ENCODE results near the gene COQ10A. TPM values are rescaled to one million over a fixed set of nuclear protein-coding genes. Genes with fewer than 3 reads are reported as not detected.

COQ10A gene
- total RNA-seq, 1 donor from 2014 or later = 20.3 TPM

GRCh38 chr12:56315249-56315621 is 48.5 kb downstream of the COQ10A start:
- Mint-ChIP-seq H3K9me3 (ENCODE audit: unreplicated experiment) (no peaks in the 10 kb centered on the region), H3K4me1 (ENCODE audit: unreplicated experiment) (peaks cover 4% of the 10 kb centered on the region), H3K27ac (ENCODE audit: unreplicated experiment) (peak overlapping the region; percentile 96), H3K27me3 (ENCODE audit: unreplicated experiment) (no peaks in the 10 kb centered on the region), H3K36me3 (ENCODE audit: low read depth, unreplicated experiment) (peaks cover 6% of the 10 kb centered on the region), H3K4me3 (ENCODE audit: unreplicated experiment) (peak overlapping the region; percentile 99)
- peak; percentile 11 for DNase-seq (ENCODE audit: low spot score)
- TF ChIP-seq CTCF (IDR thresholded peaks at IDR 0.05; ENCODE audit: unreplicated experiment) = no peak

DNA sequence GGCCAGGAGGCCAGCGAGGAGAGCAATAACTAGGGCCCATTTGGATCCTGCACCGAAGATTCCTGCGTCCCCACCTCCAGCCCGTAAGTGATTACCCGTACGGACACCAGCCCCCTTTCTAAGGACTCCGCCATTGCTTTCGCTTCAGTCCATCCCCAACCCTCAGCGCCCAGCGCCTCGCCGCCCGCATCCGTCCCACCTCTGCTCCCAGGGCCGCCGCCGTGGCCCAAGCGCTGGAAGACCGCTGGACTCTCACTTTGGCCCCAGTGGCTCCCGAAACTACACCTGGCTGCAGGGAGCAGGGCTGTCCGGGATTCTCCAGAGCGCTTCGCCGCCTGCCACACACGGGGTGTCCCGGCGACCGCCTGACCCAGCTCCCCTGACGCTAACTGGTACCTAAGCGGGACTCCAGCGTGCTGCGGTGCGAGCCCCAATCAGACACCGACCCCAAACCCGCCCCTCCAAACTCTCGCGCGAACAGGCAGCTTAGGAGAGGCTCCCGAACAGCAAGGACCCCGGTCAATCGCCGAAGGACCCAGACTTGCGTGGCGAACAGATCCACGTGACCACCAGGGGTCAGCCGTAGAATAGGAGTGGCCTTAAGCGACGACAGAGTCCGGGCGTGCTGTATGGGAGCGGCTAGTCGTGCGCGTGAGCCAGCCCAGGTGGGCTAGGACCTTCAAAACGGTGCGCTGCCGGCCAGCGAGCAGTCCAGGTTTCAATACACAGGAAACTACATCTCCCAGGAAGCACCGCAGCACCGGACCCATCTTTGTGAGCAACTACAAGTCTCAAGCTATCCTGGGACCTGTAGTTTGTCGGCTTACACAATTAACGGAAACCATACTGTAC is 49.1 kb downstream of the COQ10A start, which contains the start of gene CNPY2:
Gene CNPY2, minus strand, starts transcription at position 367 of the 852 bp plus-strand sequence. CDS start 771 bp downstream, outside the sequence.
- H3K4me1 Mint-ChIP-seq (ENCODE audit: unreplicated experiment) = peaks cover 4% of the 10 kb centered on the region

DNA sequence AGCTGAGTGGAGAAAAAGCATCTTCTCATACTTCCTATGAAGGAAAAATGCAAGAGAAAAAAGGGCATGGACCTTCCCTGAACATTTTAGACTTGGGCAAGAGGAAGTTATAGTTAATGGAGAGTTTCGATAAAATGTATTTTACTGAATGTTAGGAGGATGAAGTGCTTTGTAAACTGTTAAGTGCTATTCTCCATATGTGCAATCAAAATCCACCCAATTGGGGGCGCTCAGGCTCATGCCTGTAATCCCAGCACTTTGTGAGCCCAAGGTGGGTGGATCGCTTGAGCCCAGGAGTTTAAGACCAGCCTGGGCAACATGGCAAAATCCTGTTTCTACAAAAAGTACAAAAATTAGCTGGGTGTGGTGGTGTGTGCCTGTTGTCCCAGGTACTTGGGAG is 50.9 kb downstream of the COQ10A start:
- H3K27me3 Mint-ChIP-seq (ENCODE audit: unreplicated experiment) = no peaks in the 10 kb centered on the region
- no peak for TF ChIP-seq CTCF (IDR thresholded peaks at IDR 0.05; ENCODE audit: unreplicated experiment)
- H3K27ac Mint-ChIP-seq (ENCODE audit: unreplicated experiment) = peak overlapping the region; percentile 54
- peak overlapping the region; percentile 65 for H3K4me3 Mint-ChIP-seq (ENCODE audit: unreplicated experiment)
- peaks cover 5% of the 10 kb centered on the region for H3K36me3 Mint-ChIP-seq (ENCODE audit: low read depth, unreplicated experiment)
- peaks cover 4% of the 10 kb centered on the region for H3K4me1 Mint-ChIP-seq (ENCODE audit: unreplicated experiment)
- no peaks in the 10 kb centered on the region for H3K9me3 Mint-ChIP-seq (ENCODE audit: unreplicated experiment)
- DNase-seq (ENCODE audit: low spot score) = no peak

More for the DNA sequence above, 49.1 kb downstream of the COQ10A start, which contains the start of gene CNPY2:
- Mint-ChIP-seq H3K9me3 (ENCODE audit: unreplicated experiment) (no peaks in the 10 kb centered on the region), H3K36me3 (ENCODE audit: low read depth, unreplicated experiment) (peaks cover 5% of the 10 kb centered on the region), H3K27me3 (ENCODE audit: unreplicated experiment) (no peaks in the 10 kb centered on the region), H3K27ac (ENCODE audit: unreplicated experiment) (peak within 1 kb of the TSS; percentile 96), H3K4me3 (ENCODE audit: unreplicated experiment) (peak within 1 kb of the TSS; percentile 99)
- peak; percentile 95 for DNase-seq (ENCODE audit: low spot score)
- peak; percentile 35 for TF ChIP-seq CTCF (IDR thresholded peaks at IDR 0.05; ENCODE audit: unreplicated experiment)

Other genes starting within 250 kb of the COQ10A start
- gene IKZF4, start 245.9 kb upstream of the COQ10A start, total RNA-seq (ENCODE audit: unreplicated experiment) = 3.0 TPM
- gene RPS26, start 225.0 kb upstream of the COQ10A start, total RNA-seq (ENCODE audit: unreplicated experiment) = 45.8 TPM
- gene ERBB3, start 186.8 kb upstream of the COQ10A start, total RNA-seq (ENCODE audit: unreplicated experiment) = 4.2 TPM
- gene PA2G4, start 162.4 kb upstream of the COQ10A start, total RNA-seq (ENCODE audit: unreplicated experiment) = 84.3 TPM
- gene RPL41, start 150.3 kb upstream of the COQ10A start, total RNA-seq (ENCODE audit: unreplicated experiment) = 3,242 TPM
- gene ZC3H10, start 148.7 kb upstream of the COQ10A start, total RNA-seq (ENCODE audit: unreplicated experiment) = 10.4 TPM
- gene ESYT1, start 138.7 kb upstream of the COQ10A start, total RNA-seq (ENCODE audit: unreplicated experiment) = 302 TPM
- gene MYL6B, start 114.4 kb upstream of the COQ10A start, total RNA-seq (ENCODE audit: unreplicated experiment) = 170 TPM
- 2,481 TPM for gene MYL6, start 108.6 kb upstream of the COQ10A start, total RNA-seq (ENCODE audit: unreplicated experiment)
- gene SMARCC2, start 77.5 kb upstream of the COQ10A start, total RNA-seq (ENCODE audit: unreplicated experiment) = 105 TPM
- 55.5 TPM for gene RNF41, start 45.0 kb upstream of the COQ10A start, total RNA-seq (ENCODE audit: unreplicated experiment)
- 19.8 TPM for gene NABP2, start 42.6 kb upstream of the COQ10A start, total RNA-seq (ENCODE audit: unreplicated experiment)
- not detected for gene SLC39A5, start 36.9 kb upstream of the COQ10A start, total RNA-seq (ENCODE audit: unreplicated experiment)
- gene ANKRD52, start 8.6 kb upstream of the COQ10A start, total RNA-seq (ENCODE audit: unreplicated experiment) = 48.5 TPM
- 187 TPM for gene CS, start 33.4 kb downstream of the COQ10A start, total RNA-seq (ENCODE audit: unreplicated experiment)
- gene CNPY2, start 49.0 kb downstream of the COQ10A start, total RNA-seq (ENCODE audit: unreplicated experiment) = 203 TPM
- gene PAN2, start 67.1 kb downstream of the COQ10A start, total RNA-seq (ENCODE audit: unreplicated experiment) = 55.7 TPM
- 0.80 TPM for gene IL23A, start 71.9 kb downstream of the COQ10A start, total RNA-seq (ENCODE audit: unreplicated experiment)
- 97.3 TPM for gene STAT2, start 93.2 kb downstream of the COQ10A start, total RNA-seq (ENCODE audit: unreplicated experiment)
- gene APOF, start 95.9 kb downstream of the COQ10A start, total RNA-seq (ENCODE audit: unreplicated experiment) = not detected
- 34.2 TPM for gene TIMELESS, start 182.5 kb downstream of the COQ10A start, total RNA-seq (ENCODE audit: unreplicated experiment)
- 0.10 TPM for gene MIP, start 187.7 kb downstream of the COQ10A start, total RNA-seq (ENCODE audit: unreplicated experiment)
- 2.0 TPM for gene SPRYD4, start 201.6 kb downstream of the COQ10A start, total RNA-seq (ENCODE audit: unreplicated experiment)
- gene GLS2, start 221.2 kb downstream of the COQ10A start, total RNA-seq (ENCODE audit: unreplicated experiment) = 0.21 TPM